ENCODE results near the gene NUF2. TPM values are rescaled to one million over a fixed set of nuclear protein-coding genes. Genes with fewer than 3 reads are reported as not detected.

NUF2 gene
- total and polyA plus RNA-seq, 10 of the 15 experiments (the other 5 are each of a cell fraction or from before 2014, with no cell fraction given), result 27.4 to 62.6 (median 49.1) TPM

GRCh38 chr1:163305441-163305840 is 16.3 kb upstream of the NUF2 start:
- Histone ChIP-seq H4K20me1 (ENCODE audit: control insufficient read depth, insufficient read depth) (no peaks in the 10 kb centered on the region), H2AFZ (ENCODE audit: control insufficient read depth, low read depth, low read length) (no peak overlapping the region), H3K27ac (ENCODE audit: control insufficient read depth, insufficient read depth) (no peak overlapping the region), H3K4me1 (ENCODE audit: control insufficient read depth, insufficient read depth, low read length) (no peaks in the 10 kb centered on the region), H3K4me2 (ENCODE audit: control insufficient read depth, insufficient read depth) (no peak overlapping the region), H3K79me2 (ENCODE audit: control insufficient read depth, insufficient read depth, low read length) (no peaks in the 10 kb centered on the region), H3K27me3 (replicated peaks in 1 of 2; ENCODE audit: control insufficient read depth in 2 of 2, insufficient read depth in 2 of 2, low read length in 1 of 2) (no peaks in the 10 kb centered on the region), H3K36me3 (ENCODE audit: control insufficient read depth in 2 of 2, insufficient read depth in 2 of 2, low read length in 1 of 2) (peaks cover 0 to 3% of the 10 kb centered on the region in 2 experiments; a peak in 1 of 4 replicates), H3K9me3 (replicated peaks; ENCODE audit: control insufficient read depth, insufficient read depth, low read length) (no peaks in the 10 kb centered on the region), H3K9ac (ENCODE audit: control insufficient read depth, insufficient read depth, low read length) (no peak overlapping the region), H3K4me3 (no peak overlapping the region)
- no peak for FAIRE-seq
- 100% methylated on average over 1 of the region's 1 CpG for WGBS (ENCODE audit: insufficient coverage, insufficient replicate concordance, low lambda C conversion rate, missing lambda C conversion rate)
- intact Hi-C loops (cut with micrococcal nuclease; ENCODE audit: unreplicated experiment), result no loop called here
- TF ChIP-seq SREBF2 (IDR thresholded peaks at IDR 0.05; ENCODE audit: low read length) (no peak), PAX8 (IDR thresholded peaks at IDR 0.05) (no peak), HSF1 (IDR thresholded peaks at IDR 0.05; ENCODE audit: low read depth, low read length) (no peak), ETV6 (conservative IDR thresholded peaks at IDR 0.05 in 1 of 2, IDR thresholded peaks at IDR 0.05 in 1 of 2; ENCODE audit: borderline replicate concordance in 1 of 2, low read depth in 1 of 2) (no peak), ATF7 (IDR thresholded peaks at IDR 0.05; ENCODE audit: low read depth) (no peak), MYB (IDR thresholded peaks at IDR 0.05; ENCODE audit: borderline replicate concordance, low read depth, low read length) (no peak)
- ChIA-PET RAD21 (ENCODE audit: unreplicated experiment) (interaction anchor here (0.8 kb wide), 1 partner anchor 10 kb away, joined by 3 read pairs; no protein-coding TSS in a partner anchor), SMC1A (ENCODE audit: uncharacterized antibody, unreplicated experiment) (interaction anchor here (1.4 kb wide), 1 partner anchor 10 kb away, joined by 4 read pairs; no protein-coding TSS in a partner anchor), POLR2A (no interaction called here), CTCF (interaction anchor here (0.6 to 2.1 kb wide), 2 partner anchors 10 to 12 kb away, joined by 3 to 11 read pairs; no protein-coding TSS in a partner anchor)
- no peak for DNase-seq (ENCODE audit: low read depth, low spot score)
- in situ Hi-C loops (cut with MboI), result no loop called here
- no TSS peak for BruUV-seq (replicated peaks)
- no peak for ATAC-seq

Measured in GM12878 (cell line).